ENCODE results near the gene XRRA1. TPM values are rescaled to one million over a fixed set of nuclear protein-coding genes. Genes with fewer than 3 reads are reported as not detected.
"Not testable (repeated sequence)": the region's sequence is repeated elsewhere in the genome, so short reads cannot be mapped to it uniquely, and the experiment has no call there.

Gene XRRA1
- total RNA-seq, 2 donors from 2014 or later, result 30.1 to 41.0 TPM

DNA sequence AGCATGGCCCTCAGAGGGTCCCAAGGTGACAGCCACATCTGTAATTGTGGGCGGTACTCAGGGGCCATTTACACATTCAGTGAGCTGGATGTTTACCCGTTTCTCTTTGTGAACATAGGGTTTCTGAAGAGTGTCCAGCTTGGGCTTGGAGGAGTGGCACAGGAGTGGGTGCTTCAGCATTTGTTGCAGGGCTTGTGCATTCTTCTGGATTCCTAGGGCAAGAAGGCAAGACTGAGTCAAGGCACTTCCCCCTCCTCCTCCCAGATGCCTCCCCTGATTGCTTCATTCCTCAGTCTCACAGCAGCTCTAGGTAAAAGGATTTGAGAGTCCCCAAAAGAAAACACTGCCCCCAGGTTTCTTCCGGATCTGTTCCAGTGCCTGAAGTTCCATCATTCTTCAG, 104.8 kb downstream of the XRRA1 start:
- Mint-ChIP-seq H3K4me1 (peaks cover 9% of the 10 kb centered on the region), H3K27me3 (no peaks in the 10 kb centered on the region), H3K9me3 (no peaks in the 10 kb centered on the region), H3K36me3 (ENCODE audit: low read depth) (peaks cover 87% of the 10 kb centered on the region), H3K27ac (peak overlapping the region; percentile 52), H3K4me3 (no peak overlapping the region)
- no peak for ATAC-seq (replicated peaks)

DNA sequence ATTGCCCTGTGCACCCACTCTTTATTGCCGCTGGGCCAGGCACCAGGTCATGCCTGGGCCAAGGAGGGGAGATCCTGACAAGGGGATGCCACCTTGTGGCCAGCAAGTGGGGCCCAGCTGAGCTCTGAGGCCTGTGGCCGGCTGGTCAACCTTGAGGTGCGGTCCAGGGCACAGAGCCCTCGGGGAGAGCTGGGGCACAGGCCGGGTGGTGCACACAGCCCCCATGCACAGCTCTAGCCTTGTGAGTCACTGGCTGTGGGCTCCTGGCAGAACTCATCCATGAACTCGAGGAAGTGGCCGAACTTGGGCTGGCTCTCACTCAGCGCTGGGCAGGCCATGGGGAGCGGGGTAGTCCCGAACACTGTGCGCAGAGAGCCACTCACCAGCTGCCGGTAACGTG, 105.9 kb downstream of the XRRA1 start:
- no peak for ATAC-seq (replicated peaks)
- no peaks in the 10 kb centered on the region for H3K27me3 Mint-ChIP-seq
- no peaks in the 10 kb centered on the region for H3K9me3 Mint-ChIP-seq
- peaks cover 85% of the 10 kb centered on the region for H3K36me3 Mint-ChIP-seq (ENCODE audit: low read depth)
- no peak overlapping the region for H3K4me3 Mint-ChIP-seq
- peaks cover 7% of the 10 kb centered on the region for H3K4me1 Mint-ChIP-seq
- no peak overlapping the region for H3K27ac Mint-ChIP-seq

DNA sequence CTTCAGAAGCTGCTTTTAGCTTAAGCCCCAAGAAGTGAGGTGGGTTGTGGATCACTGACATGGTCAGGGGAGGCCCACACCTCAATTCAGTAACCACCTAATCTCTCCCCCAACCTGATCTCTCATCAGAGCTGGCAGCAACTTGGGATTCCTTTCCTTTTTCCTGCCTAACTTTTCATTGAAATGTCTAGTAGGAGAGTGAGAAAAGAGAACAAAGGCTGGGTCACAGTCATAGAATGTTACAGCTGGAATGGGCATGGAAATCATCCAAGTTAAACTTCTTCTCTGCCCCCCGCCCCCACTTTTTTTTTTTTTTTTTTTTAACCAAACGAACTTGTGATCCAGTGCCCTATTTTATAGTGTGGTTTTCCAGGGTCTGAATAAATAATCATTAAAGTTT, 108.4 kb downstream of the XRRA1 start:
- no peak overlapping the region for H3K27ac Mint-ChIP-seq
- no peaks in the 10 kb centered on the region for H3K4me1 Mint-ChIP-seq
- no peak for ATAC-seq (replicated peaks)
- H3K4me3 Mint-ChIP-seq, result no peak overlapping the region
- no peaks in the 10 kb centered on the region for H3K27me3 Mint-ChIP-seq
- H3K36me3 Mint-ChIP-seq (ENCODE audit: low read depth), result peaks cover 86% of the 10 kb centered on the region
- H3K9me3 Mint-ChIP-seq, result no peaks in the 10 kb centered on the region

DNA sequence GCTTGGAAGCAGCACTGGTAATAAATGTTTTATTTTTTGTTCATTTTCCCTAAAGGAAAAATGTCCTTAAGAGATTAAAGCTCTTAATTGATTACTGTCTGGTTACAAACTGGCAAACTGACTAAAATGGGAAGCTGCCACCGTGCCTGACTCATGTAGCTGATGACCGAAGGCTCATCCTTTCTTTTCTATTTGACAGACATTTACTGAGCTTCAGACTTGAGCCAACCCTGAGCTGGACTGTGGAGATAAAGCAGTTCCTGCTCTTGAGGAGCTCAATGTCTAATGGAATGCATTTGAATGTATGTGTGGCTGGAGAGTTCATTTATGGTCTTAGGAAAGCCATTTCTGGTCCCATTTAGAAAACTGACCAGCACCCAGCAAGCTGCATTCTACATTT, 108.9 kb downstream of the XRRA1 start:
- H3K4me1 Mint-ChIP-seq, result no peaks in the 10 kb centered on the region
- H3K27me3 Mint-ChIP-seq, result no peaks in the 10 kb centered on the region
- H3K27ac Mint-ChIP-seq, result no peak overlapping the region
- H3K4me3 Mint-ChIP-seq, result no peak overlapping the region
- no peak for ATAC-seq (replicated peaks)
- H3K36me3 Mint-ChIP-seq (ENCODE audit: low read depth), result peaks cover 86% of the 10 kb centered on the region
- no peaks in the 10 kb centered on the region for H3K9me3 Mint-ChIP-seq

DNA sequence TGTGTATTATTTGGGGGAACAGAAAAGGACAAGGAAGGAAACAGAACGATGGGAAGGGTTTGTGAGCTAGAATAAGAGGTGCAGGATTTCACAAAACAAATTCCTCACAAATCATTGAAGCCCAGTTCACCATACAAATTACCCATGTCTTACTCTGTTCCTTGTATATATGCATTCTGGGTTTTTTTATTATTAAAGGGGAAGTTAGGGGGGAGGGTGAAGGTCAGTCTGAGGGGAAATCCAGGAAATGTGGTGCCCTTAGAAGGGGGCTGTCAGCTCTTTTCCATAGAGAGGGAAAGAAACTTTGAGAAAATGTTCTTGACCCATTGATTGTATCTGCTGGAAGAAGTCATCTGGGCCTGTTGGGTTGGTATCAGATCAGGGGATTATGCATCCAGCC, 109.4 kb downstream of the XRRA1 start:
- peak overlapping the region; percentile 17 for H3K27ac Mint-ChIP-seq
- no peaks in the 10 kb centered on the region for H3K4me1 Mint-ChIP-seq
- H3K36me3 Mint-ChIP-seq (ENCODE audit: low read depth), result peaks cover 92% of the 10 kb centered on the region
- no peaks in the 10 kb centered on the region for H3K27me3 Mint-ChIP-seq
- H3K9me3 Mint-ChIP-seq, result no peaks in the 10 kb centered on the region
- no peak overlapping the region for H3K4me3 Mint-ChIP-seq
- no peak for ATAC-seq (replicated peaks)

DNA sequence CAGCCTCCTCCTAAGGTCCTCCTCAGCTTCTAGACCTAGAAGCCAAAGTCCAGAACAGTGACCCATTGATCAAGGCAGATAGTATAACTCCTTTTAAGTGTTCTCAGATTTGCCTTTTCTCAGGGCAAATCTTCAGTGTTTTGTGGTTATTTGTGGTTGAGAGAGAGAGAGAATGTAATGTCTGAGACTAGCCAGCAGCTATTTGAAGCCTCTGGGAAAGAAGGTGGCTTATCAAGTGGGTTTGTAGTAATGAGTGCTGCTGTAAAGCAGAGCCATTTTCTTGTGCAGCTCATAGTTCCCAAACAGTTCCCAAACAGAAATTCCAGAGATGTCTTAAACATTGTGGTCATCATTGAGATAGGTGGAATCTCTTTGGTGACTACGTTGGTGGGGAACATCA, 110.7 kb downstream of the XRRA1 start:
- Mint-ChIP-seq H3K27ac (no peak overlapping the region), H3K9me3 (no peaks in the 10 kb centered on the region), H3K4me3 (no peak overlapping the region), H3K36me3 (ENCODE audit: low read depth) (peaks cover 95% of the 10 kb centered on the region), H3K4me1 (no peaks in the 10 kb centered on the region), H3K27me3 (no peaks in the 10 kb centered on the region)
- no peak for ATAC-seq (replicated peaks)

DNA sequence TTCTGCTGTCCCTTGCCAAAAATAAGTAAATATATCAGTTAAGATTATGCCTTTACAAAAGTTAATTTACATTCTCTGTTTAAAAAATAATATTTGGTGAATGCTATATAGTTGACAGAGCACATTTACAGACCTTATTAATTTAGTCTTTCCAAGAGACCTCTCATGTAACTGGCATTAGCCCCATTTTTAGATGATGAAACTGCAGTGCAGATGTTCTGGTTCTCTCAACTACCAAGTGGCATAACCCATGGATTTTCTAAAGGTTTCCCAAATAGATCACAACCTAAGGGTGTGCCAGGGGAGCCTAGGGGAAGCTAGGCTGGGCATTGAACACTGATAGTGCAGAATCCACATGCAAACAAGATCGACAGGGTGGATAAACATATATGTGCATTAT, 111.7 kb downstream of the XRRA1 start:
- H3K27ac Mint-ChIP-seq, result no peak overlapping the region
- H3K27me3 Mint-ChIP-seq, result no peaks in the 10 kb centered on the region
- peaks cover 94% of the 10 kb centered on the region for H3K36me3 Mint-ChIP-seq (ENCODE audit: low read depth)
- no peaks in the 10 kb centered on the region for H3K9me3 Mint-ChIP-seq
- ATAC-seq (replicated peaks), result no peak
- H3K4me3 Mint-ChIP-seq, result no peak overlapping the region
- H3K4me1 Mint-ChIP-seq, result no peaks in the 10 kb centered on the region

DNA sequence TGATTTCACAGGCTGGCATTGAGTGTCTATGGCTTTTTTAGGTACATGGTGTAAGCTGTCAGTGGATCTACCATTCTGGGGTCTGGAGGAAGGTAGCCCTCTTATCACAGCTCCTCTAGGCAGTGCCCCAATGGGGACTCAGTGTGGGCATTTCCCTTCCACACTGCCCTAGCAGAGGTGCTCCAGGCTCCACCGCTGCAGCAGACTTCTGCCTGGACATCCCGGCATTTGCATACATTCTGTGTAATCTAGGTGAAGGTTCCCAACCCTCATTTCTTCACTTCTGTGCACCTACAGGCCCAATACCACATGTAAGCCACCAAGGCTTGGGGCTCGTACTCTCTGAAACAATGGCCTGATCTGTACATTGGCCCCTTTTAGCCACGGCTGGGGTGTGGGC, 122.0 kb downstream of the XRRA1 start:
- H3K27ac Mint-ChIP-seq, result no peak overlapping the region
- H3K27me3 Mint-ChIP-seq, result no peaks in the 10 kb centered on the region
- peaks cover 87% of the 10 kb centered on the region for H3K36me3 Mint-ChIP-seq (ENCODE audit: low read depth)
- H3K4me3 Mint-ChIP-seq, result no peak overlapping the region
- H3K4me1 Mint-ChIP-seq, result no peaks in the 10 kb centered on the region
- no peak for ATAC-seq (replicated peaks)
- H3K9me3 Mint-ChIP-seq, result peaks cover 15% of the 10 kb centered on the region

DNA sequence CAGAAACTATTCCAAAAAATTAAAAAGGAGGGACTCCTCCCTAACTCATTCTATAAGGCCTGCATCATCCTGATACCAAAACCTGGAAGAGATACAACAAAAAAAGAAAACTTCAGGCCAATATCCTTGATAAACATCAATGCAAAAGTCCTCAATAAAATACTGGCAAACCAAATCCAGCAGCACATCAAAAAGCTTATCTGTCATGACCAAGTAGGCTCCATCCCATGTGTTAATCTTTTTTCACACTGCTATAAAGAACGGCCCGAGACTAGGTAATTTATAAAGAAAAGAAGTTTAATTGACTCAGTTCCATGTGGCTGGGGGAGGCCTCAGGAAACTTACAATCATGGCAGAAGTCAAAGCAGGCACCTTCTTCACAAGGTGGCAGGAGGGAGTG, 123.3 kb downstream of the XRRA1 start:
- H3K9me3 Mint-ChIP-seq, result peaks cover 15% of the 10 kb centered on the region
- not testable (repeated sequence) for H3K4me3 Mint-ChIP-seq; H3K4me1 Mint-ChIP-seq; H3K27ac Mint-ChIP-seq; H3K27me3 Mint-ChIP-seq; ATAC-seq (replicated peaks)
- peaks cover 95% of the 10 kb centered on the region for H3K36me3 Mint-ChIP-seq (ENCODE audit: low read depth)

DNA sequence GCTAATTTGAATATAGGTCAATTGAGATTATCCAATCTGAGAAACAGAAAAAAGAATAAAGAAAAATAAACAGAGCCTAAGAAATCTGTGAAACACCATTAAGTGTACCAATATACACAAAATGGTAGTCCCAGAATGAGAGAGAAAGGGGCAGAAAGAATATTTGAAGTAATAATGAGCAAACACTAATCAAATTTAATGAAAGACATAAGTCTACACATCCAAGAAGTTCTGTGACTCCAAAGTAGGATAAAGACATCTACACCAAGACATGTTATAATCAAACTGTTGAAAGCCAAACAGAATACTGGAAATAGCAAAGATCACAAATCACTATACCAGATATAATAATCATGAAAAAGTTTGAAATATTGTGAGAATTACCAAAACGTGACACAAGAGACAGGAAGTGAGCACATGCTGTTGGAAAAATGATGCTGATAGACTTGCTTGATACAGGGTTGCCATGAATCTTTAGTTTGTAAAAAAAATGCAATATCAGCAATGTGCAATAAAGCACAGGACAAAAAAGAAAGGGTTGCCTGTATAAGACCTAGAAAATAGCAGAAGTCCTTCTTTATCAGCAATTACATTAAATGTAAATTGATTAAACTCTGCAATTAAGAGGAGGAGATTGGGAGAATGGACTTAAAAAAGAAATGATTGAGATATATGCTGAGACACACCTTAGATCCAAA, 124.5 kb downstream of the XRRA1 start:
- H3K9me3 Mint-ChIP-seq, result peaks cover 15% of the 10 kb centered on the region
- no peaks in the 10 kb centered on the region for H3K27me3 Mint-ChIP-seq
- ATAC-seq (replicated peaks), result no peak
- no peak overlapping the region for H3K27ac Mint-ChIP-seq
- peaks cover 96% of the 10 kb centered on the region for H3K36me3 Mint-ChIP-seq (ENCODE audit: low read depth)
- H3K4me1 Mint-ChIP-seq, result no peaks in the 10 kb centered on the region
- H3K4me3 Mint-ChIP-seq, result no peak overlapping the region

DNA sequence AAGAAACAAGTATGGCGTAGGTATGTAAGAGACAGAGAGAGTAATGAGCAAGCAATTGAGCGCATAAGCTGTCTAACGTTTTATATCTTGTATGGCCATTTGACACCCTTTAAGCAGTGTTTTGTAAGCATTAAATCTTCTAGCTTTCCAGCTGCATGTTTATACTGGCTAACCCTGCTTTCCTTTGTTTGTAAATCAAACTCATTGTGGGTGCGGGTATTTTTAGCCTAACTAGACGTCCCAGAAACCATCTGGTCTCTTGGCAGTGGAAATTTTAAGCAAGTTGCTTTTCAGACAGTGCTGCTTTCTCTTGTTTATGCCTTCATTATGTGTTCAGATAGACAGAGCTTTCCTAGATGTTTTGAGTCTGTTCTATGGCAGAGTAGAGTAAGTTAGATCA, 126.7 kb downstream of the XRRA1 start:
- Mint-ChIP-seq H3K27ac (no peak overlapping the region), H3K27me3 (no peaks in the 10 kb centered on the region), H3K36me3 (ENCODE audit: low read depth) (peaks cover 96% of the 10 kb centered on the region), H3K4me3 (no peak overlapping the region), H3K9me3 (peaks cover 15% of the 10 kb centered on the region), H3K4me1 (peaks cover 12% of the 10 kb centered on the region)
- ATAC-seq (replicated peaks), result no peak

DNA sequence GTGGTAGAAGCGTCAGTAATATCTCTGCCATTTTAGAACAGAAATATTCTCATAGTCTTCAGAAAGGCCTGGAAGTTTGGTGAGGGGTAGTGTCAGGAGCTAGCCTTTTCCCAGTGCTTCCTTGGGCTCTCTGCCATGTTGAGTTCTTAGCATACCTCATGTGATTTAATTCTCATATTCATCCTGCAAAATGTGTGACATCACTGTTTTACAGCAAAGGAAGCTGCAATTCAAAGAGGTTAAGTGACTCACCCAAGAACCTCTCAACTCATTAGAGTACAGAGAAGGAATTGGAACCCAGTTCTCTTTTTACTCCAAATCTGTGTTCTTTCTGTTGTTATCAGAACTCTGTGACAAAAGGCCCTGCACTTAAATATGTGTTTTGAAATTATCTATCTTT, 128.1 kb downstream of the XRRA1 start:
- H3K27me3 Mint-ChIP-seq, result no peaks in the 10 kb centered on the region
- peak overlapping the region; percentile 11 for H3K27ac Mint-ChIP-seq
- H3K9me3 Mint-ChIP-seq, result peaks cover 15% of the 10 kb centered on the region
- H3K4me3 Mint-ChIP-seq, result no peak overlapping the region
- peak; percentile 64 for ATAC-seq (replicated peaks)
- peaks cover 21% of the 10 kb centered on the region for H3K4me1 Mint-ChIP-seq
- peaks cover 96% of the 10 kb centered on the region for H3K36me3 Mint-ChIP-seq (ENCODE audit: low read depth)

DNA sequence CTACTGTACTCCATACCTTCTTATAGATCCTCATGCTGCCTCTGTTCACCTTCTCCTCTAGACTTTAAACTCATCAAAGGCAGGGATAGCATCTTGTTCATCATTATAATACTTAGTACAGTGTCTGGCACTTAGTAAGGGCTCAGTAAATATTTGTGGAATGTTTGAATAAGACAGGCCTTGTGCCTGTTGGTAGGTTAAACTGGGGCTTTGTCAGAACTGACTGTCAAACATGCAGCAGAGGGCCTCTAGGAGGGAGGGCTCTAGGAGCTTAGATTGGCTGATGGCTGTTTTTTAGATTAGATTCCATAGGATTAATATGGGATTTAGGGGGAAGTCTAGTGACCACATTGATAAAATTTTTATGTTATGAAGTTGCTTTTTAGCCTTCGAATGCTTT, 129.5 kb downstream of the XRRA1 start:
- H3K27me3 Mint-ChIP-seq, result no peaks in the 10 kb centered on the region
- H3K4me1 Mint-ChIP-seq, result peaks cover 21% of the 10 kb centered on the region
- no peak for ATAC-seq (replicated peaks)
- H3K27ac Mint-ChIP-seq, result no peak overlapping the region
- H3K4me3 Mint-ChIP-seq, result no peak overlapping the region
- H3K9me3 Mint-ChIP-seq, result peaks cover 11% of the 10 kb centered on the region
- peaks cover 92% of the 10 kb centered on the region for H3K36me3 Mint-ChIP-seq (ENCODE audit: low read depth)

DNA sequence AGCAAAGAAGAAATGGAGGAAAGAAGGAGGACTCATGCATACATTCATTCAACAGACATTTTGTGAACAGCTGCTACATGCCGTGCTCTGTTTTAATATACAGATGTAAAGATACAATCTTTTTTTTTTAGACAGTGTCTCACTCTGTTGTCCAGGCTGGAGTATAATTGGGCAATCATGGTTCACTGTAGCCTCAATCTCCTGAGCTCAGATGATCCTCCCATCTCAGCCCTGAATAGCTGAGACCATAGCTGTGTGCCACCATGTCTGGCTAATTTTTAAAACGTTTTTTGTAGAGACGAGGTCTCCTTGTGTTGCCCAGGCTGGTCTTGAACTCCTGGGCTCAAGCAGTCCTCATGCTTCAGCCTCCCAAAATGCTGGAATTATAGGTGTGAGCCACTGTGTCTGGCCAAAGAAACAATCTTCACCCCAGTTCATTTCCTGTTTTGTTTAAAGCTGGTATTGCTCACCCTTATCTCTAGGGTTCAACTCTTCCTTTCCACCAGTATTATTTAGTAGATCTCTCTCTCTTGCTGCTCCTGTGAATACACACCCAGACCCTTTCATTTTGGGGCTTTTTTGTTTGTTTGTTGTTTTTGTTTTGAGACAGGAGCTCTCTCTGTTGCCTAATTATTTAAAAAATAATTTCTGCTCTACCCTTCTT, 130.5 kb downstream of the XRRA1 start:
- H3K36me3 Mint-ChIP-seq (ENCODE audit: low read depth), result peaks cover 85% of the 10 kb centered on the region
- H3K4me1 Mint-ChIP-seq, result peaks cover 21% of the 10 kb centered on the region
- H3K4me3 Mint-ChIP-seq, result no peak overlapping the region
- peaks cover 4% of the 10 kb centered on the region for H3K9me3 Mint-ChIP-seq
- H3K27me3 Mint-ChIP-seq, result no peaks in the 10 kb centered on the region
- ATAC-seq (replicated peaks), result no peak
- H3K27ac Mint-ChIP-seq, result peak overlapping the region; percentile 51

DNA sequence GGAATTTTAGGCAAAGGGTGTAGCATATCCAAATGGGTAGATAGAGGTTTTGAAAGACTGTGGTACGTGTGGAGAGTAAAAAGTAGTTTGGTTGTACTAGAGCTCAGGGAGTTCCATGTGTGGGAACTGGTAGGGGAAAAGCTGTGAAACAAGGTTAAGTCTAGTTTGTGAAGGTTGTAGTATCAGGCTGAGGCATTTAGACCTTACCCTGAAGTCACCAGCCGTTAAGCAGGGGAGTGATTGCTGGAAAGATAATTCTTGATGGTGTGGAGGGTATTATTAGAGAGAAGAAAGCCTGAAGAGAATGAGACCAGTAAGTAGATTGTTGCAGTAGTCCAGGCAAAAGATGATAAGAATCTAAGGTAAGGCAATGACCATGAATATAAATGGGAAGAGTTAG, 132.2 kb downstream of the XRRA1 start:
- ATAC-seq (replicated peaks), result no peak
- H3K4me3 Mint-ChIP-seq, result no peak overlapping the region
- H3K4me1 Mint-ChIP-seq, result peaks cover 21% of the 10 kb centered on the region
- no peaks in the 10 kb centered on the region for H3K27me3 Mint-ChIP-seq
- peaks cover 84% of the 10 kb centered on the region for H3K36me3 Mint-ChIP-seq (ENCODE audit: low read depth)
- peak overlapping the region; percentile 51 for H3K27ac Mint-ChIP-seq
- no peaks in the 10 kb centered on the region for H3K9me3 Mint-ChIP-seq
